ENCODE measurements around the gene ESYT1. TPM values are rescaled to one million over a fixed set of nuclear protein-coding genes. Genes with fewer than 3 reads are reported as not detected.

The ESYT1 gene
- total and polyA plus RNA-seq, 4 donors = 41.0 to 93.5 (median 58.8) TPM

GRCh38 chr12:56128670-56129205 lies 671 bp downstream of the ESYT1 start:
- peak overlapping the region; percentile 82 to 91 for H3K27ac ChIP-seq (ENCODE audit: low read depth in 1 of 2, low read length in 2 of 2)
- H3K9me3 ChIP-seq (ENCODE audit: control insufficient read depth in 4 of 4, low read length in 3 of 4) = no peaks in the 10 kb centered on the region
- peaks cover 6 to 27% (median 21%) of the 10 kb centered on the region in 4 donors for H3K36me3 ChIP-seq (ENCODE audit: control insufficient read depth in 4 of 4, insufficient read depth in 3 of 4, low read depth in 1 of 4, low read length in 3 of 4)
- WGBS = under 1% methylated on average over 20 of the region's 20 CpGs
- no peak for DNase-seq (ENCODE audit: low spot score)
- peak overlapping the region; percentile 69 to 88 for H3K9ac ChIP-seq (ENCODE audit: low read depth in 1 of 2, low read length in 2 of 2)
- no peaks in the 10 kb centered on the region for H3K27me3 ChIP-seq (ENCODE audit: control insufficient read depth in 4 of 4, insufficient read depth in 4 of 4, low read length in 3 of 4)
- H3K4me3 ChIP-seq (ENCODE audit: low read depth in 1 of 3, low read length in 3 of 3) = peak overlapping the region; percentile 76 to 86 (median 78)
- peaks cover 0 to 38% (median 26%) of the 10 kb centered on the region in 4 donors for H3K4me1 ChIP-seq (ENCODE audit: control insufficient read depth in 4 of 4, insufficient read depth in 4 of 4, low read length in 3 of 4)
- no peak for TF ChIP-seq HNF4G (IDR thresholded peaks at IDR 0.05)
- TF ChIP-seq YY1 (IDR thresholded peaks at IDR 0.05) = no peak
- TF ChIP-seq, protein P1, sequence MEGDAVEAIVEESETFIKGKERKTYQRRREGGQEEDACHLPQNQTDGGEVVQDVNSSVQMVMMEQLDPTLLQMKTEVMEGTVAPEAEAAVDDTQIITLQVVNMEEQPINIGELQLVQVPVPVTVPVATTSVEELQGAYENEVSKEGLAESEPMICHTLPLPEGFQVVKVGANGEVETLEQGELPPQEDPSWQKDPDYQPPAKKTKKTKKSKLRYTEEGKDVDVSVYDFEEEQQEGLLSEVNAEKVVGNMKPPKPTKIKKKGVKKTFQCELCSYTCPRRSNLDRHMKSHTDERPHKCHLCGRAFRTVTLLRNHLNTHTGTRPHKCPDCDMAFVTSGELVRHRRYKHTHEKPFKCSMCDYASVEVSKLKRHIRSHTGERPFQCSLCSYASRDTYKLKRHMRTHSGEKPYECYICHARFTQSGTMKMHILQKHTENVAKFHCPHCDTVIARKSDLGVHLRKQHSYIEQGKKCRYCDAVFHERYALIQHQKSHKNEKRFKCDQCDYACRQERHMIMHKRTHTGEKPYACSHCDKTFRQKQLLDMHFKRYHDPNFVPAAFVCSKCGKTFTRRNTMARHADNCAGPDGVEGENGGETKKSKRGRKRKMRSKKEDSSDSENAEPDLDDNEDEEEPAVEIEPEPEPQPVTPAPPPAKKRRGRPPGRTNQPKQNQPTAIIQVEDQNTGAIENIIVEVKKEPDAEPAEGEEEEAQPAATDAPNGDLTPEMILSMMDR (IDR thresholded peaks at IDR 0.05; ENCODE audit: low read depth, low read length, missing input control) = no peak

DNA sequence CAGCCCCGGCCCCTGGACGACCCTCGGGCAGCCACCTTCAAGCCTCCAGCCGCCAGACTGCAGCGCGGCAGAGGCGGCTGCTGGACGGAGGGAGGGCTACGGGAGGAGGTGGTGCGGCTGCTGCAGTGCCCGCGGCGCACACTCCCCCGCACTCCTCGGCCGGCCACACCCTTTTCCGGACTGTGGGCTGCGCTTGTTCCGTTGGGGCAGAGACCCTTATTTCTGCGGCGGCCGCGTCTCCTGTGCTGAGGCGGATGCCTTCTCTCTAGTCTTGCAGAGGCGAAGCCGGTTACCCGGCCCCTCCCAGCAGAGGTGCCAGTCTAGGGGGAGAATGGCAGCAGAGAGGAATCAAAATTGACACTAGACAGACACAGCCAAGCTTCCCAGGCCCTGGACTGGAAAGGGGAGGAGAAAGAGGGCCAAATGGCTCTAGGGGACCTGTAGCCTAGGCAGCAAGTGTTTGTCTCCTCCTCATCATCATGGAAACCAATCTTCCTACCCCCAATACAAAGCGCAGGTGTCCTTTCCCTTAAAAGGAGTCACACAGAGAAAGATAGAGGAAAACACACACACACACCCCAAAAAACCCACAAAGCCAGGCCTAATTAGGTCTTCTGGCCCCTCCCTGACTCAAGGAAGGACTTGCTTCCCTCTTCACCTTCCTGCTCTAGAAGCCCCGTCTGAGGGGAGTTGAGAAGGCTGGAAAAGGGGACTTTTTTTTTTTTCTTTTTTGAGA lies 1.3 kb downstream of the ESYT1 start:
- no peak for TF ChIP-seq FOXA2 (IDR thresholded peaks at IDR 0.05)
- TF ChIP-seq EGR1 (IDR thresholded peaks at IDR 0.05; ENCODE audit: low read depth in 2 of 2) = peak; percentile 70 to 83
- TF ChIP-seq JUND (IDR thresholded peaks at IDR 0.05) = no peak
- TF ChIP-seq, protein P2, sequence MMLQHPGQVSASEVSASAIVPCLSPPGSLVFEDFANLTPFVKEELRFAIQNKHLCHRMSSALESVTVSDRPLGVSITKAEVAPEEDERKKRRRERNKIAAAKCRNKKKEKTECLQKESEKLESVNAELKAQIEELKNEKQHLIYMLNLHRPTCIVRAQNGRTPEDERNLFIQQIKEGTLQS (IDR thresholded peaks at IDR 0.05) = no peak
- peak in 1 of 2 donors; percentile 2 for TF ChIP-seq RAD21 (IDR thresholded peaks at IDR 0.05)
- Histone ChIP-seq H3K4me1 (ENCODE audit: control insufficient read depth in 4 of 4, insufficient read depth in 4 of 4, low read length in 3 of 4) (peaks cover 0 to 35% (median 25%) of the 10 kb centered on the region in 4 donors), H3K27ac (ENCODE audit: low read depth in 1 of 2, low read length in 2 of 2) (peak overlapping the region; percentile 82 to 91), H3K9ac (ENCODE audit: low read depth in 1 of 2, low read length in 2 of 2) (peak overlapping the region; percentile 69 to 88), H3K27me3 (ENCODE audit: control insufficient read depth in 4 of 4, insufficient read depth in 4 of 4, low read length in 3 of 4) (no peaks in the 10 kb centered on the region), H3K4me3 (ENCODE audit: low read depth in 1 of 3, low read length in 3 of 3) (peak overlapping the region; percentile 76 to 86 (median 78)), H3K36me3 (ENCODE audit: control insufficient read depth in 4 of 4, insufficient read depth in 3 of 4, low read depth in 1 of 4, low read length in 3 of 4) (peaks cover 9 to 33% (median 26%) of the 10 kb centered on the region in 4 donors), H3K9me3 (ENCODE audit: control insufficient read depth in 4 of 4, low read length in 3 of 4) (no peaks in the 10 kb centered on the region)
- peak; percentile 65 for DNase-seq (ENCODE audit: low spot score)
- WGBS = 6% methylated on average over 29 of the region's 29 CpGs

- DNase-seq (ENCODE audit: low spot score) = no peak
- Histone ChIP-seq H3K27ac (ENCODE audit: low read depth in 1 of 2, low read length in 2 of 2) (no peak overlapping the region), H3K36me3 (ENCODE audit: control insufficient read depth in 4 of 4, insufficient read depth in 3 of 4, low read depth in 1 of 4, low read length in 3 of 4) (peaks cover 9 to 36% (median 26%) of the 10 kb centered on the region in 4 donors), H3K4me1 (ENCODE audit: control insufficient read depth in 4 of 4, insufficient read depth in 4 of 4, low read length in 3 of 4) (peaks cover 0 to 35% (median 25%) of the 10 kb centered on the region in 4 donors), H3K27me3 (ENCODE audit: control insufficient read depth in 4 of 4, insufficient read depth in 4 of 4, low read length in 3 of 4) (no peaks in the 10 kb centered on the region), H3K9ac (ENCODE audit: low read depth in 1 of 2, low read length in 2 of 2) (no peak overlapping the region), H3K9me3 (ENCODE audit: control insufficient read depth in 4 of 4, low read length in 3 of 4) (no peaks in the 10 kb centered on the region), H3K4me3 (ENCODE audit: low read depth in 1 of 3, low read length in 3 of 3) (no peak overlapping the region)
- 80% methylated on average over 22 of the region's 22 CpGs for WGBS
- TF ChIP-seq, protein P2 (IDR thresholded peaks at IDR 0.05) = no peak
- TF ChIP-seq SP1 (IDR thresholded peaks at IDR 0.05) (no peak), GABPA (IDR thresholded peaks at IDR 0.05 in 1 of 2, conservative IDR thresholded peaks at IDR 0.05 in 1 of 2) (no peak), NR2F2 (IDR thresholded peaks at IDR 0.05) (no peak), TAF1 (conservative IDR thresholded peaks at IDR 0.05) (no peak), HNF4G (IDR thresholded peaks at IDR 0.05) (no peak), YY1 (IDR thresholded peaks at IDR 0.05) (no peak), FOXA1 (IDR thresholded peaks at IDR 0.05) (no peak), FOXA2 (IDR thresholded peaks at IDR 0.05) (no peak), RAD21 (IDR thresholded peaks at IDR 0.05) (no peak)
- TF ChIP-seq, protein P3, sequence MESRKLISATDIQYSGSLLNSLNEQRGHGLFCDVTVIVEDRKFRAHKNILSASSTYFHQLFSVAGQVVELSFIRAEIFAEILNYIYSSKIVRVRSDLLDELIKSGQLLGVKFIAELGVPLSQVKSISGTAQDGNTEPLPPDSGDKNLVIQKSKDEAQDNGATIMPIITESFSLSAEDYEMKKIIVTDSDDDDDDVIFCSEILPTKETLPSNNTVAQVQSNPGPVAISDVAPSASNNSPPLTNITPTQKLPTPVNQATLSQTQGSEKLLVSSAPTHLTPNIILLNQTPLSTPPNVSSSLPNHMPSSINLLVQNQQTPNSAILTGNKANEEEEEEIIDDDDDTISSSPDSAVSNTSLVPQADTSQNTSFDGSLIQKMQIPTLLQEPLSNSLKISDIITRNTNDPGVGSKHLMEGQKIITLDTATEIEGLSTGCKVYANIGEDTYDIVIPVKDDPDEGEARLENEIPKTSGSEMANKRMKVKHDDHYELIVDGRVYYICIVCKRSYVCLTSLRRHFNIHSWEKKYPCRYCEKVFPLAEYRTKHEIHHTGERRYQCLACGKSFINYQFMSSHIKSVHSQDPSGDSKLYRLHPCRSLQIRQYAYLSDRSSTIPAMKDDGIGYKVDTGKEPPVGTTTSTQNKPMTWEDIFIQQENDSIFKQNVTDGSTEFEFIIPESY (IDR thresholded peaks at IDR 0.05) = no peak
- TF ChIP-seq, protein P1 (IDR thresholded peaks at IDR 0.05; ENCODE audit: low read depth, low read length, missing input control) = no peak
Observed at GRCh38 chr12:56129942-56130495, 2.0 kb downstream of the ESYT1 start.

All from liver (tissue), 9 donors.